ENCODE measurements around the gene UBALD2.
A peak's percentile ranks its signal among the peaks of the same experiment; 100 is the strongest.

UBALD2 gene

GRCh38 chr17:76276461-76277299 is 11.5 kb downstream of the UBALD2 start:
- H3K4me3 ChIP-seq (ENCODE audit: low read length) = no peak overlapping the region
- peak; percentile 41 for DNase-seq (ENCODE audit: low read depth)
- no peak for TF ChIP-seq CTCF (IDR thresholded peaks at IDR 0.05; ENCODE audit: insufficient read depth, low read depth, low read length, missing control alignments)

- no peak for DNase-seq (ENCODE audit: low read depth)
- H3K4me3 ChIP-seq (ENCODE audit: low read length) = no peak overlapping the region
- no peak for TF ChIP-seq CTCF (IDR thresholded peaks at IDR 0.05; ENCODE audit: insufficient read depth, low read depth, low read length, missing control alignments)
Observed at GRCh38 chr17:76277300-76278267, 12.4 kb downstream of the UBALD2 start.

GRCh38 chr17:76278268-76278908 is 13.2 kb downstream of the UBALD2 start:
- H3K4me3 ChIP-seq (ENCODE audit: low read length) = no peak overlapping the region
- DNase-seq (ENCODE audit: low read depth) = no peak
- no peak for TF ChIP-seq CTCF (IDR thresholded peaks at IDR 0.05; ENCODE audit: insufficient read depth, low read depth, low read length, missing control alignments)

GRCh38 chr17:76278952-76279741 is 14.0 kb downstream of the UBALD2 start:
- peak; percentile 70 for DNase-seq (ENCODE audit: low read depth)
- no peak overlapping the region for H3K4me3 ChIP-seq (ENCODE audit: low read length)
- peak; percentile 93 for TF ChIP-seq CTCF (IDR thresholded peaks at IDR 0.05; ENCODE audit: insufficient read depth, low read depth, low read length, missing control alignments)

- no peak for DNase-seq (ENCODE audit: low read depth)
- TF ChIP-seq CTCF (IDR thresholded peaks at IDR 0.05; ENCODE audit: insufficient read depth, low read depth, low read length, missing control alignments) = no peak
- no peak overlapping the region for H3K4me3 ChIP-seq (ENCODE audit: low read length)
Observed at GRCh38 chr17:76279742-76280287, 14.7 kb downstream of the UBALD2 start.

GRCh38 chr17:76280650-76281049 is 15.5 kb downstream of the UBALD2 start:
- no peak for DNase-seq (ENCODE audit: low read depth)
- H3K4me3 ChIP-seq (ENCODE audit: low read length) = no peak overlapping the region
- no peak for TF ChIP-seq CTCF (IDR thresholded peaks at IDR 0.05; ENCODE audit: insufficient read depth, low read depth, low read length, missing control alignments)
